ENCODE data around the gene PACS2.

The PACS2 gene

DNA sequence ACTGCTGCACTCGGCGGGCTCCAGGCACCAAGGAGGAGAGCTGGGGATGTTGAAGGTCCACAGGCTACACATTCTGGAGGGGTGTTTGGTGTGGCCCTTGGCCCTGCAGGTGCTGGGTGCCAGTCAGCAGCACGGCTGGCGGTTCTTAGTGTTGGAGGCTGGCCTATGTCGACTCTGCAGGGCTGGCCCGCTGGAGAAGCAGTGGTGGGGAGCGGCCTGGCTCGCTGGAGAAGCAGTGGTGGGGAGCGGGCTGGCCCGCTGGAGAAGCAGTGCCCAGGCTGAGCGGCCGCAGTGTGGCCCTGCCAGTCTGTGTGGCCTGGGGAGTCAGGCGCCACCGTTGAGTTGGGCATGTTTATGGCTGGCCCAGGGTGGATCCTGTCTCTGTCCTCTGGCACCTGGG is 132.4 kb downstream of the PACS2 start:
- TF ChIP-seq, protein P1, sequence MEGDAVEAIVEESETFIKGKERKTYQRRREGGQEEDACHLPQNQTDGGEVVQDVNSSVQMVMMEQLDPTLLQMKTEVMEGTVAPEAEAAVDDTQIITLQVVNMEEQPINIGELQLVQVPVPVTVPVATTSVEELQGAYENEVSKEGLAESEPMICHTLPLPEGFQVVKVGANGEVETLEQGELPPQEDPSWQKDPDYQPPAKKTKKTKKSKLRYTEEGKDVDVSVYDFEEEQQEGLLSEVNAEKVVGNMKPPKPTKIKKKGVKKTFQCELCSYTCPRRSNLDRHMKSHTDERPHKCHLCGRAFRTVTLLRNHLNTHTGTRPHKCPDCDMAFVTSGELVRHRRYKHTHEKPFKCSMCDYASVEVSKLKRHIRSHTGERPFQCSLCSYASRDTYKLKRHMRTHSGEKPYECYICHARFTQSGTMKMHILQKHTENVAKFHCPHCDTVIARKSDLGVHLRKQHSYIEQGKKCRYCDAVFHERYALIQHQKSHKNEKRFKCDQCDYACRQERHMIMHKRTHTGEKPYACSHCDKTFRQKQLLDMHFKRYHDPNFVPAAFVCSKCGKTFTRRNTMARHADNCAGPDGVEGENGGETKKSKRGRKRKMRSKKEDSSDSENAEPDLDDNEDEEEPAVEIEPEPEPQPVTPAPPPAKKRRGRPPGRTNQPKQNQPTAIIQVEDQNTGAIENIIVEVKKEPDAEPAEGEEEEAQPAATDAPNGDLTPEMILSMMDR (IDR thresholded peaks at IDR 0.05; ENCODE audit: borderline replicate concordance, insufficient read depth, low read depth, low read length) = no peak
- H3K4me3 ChIP-seq (ENCODE audit: low read depth, low read length) = no peak overlapping the region
